ENCODE results near the gene RNF213.

DNA sequence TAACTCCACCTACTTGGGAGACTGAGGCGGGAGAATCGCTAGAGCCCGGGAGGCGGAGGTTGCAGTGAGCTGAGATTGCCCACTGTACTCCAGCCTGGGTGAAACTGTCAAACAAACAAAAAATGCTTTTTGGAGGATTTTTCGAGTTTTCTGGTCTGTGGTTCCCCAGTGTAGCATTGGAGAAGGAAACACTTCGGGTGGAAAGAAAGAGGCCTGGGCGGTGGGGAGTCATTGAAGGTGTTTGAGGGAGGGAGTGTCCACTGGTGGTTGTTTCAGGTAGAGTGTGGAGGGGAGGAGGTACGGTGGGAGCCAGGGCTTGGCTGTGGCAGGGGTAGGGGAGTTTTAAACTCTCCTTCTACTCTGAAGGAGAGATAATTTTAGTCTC lies 1.2 kb downstream of the RNF213 start:
- no peak for TF ChIP-seq CTCF (IDR thresholded peaks at IDR 0.05)
- no peak for TF ChIP-seq POLR2A (IDR thresholded peaks at IDR 0.05)

All from adrenal gland (tissue), 5 donors.